Activated CD8-positive, alpha-beta memory T cell treated with anti-CD3 and anti-CD28 coated beads for 24 hours (primary cell): ENCODE data around the gene CACNA2D2.

Experiments used
- DNase-seq: peaks from one replicate; pipeline ENCODE4 v3.0.0-alpha.2; 2020

CACNA2D2 gene

GRCh38 chr3:50358911-50359759, 144.3 kb downstream of the CACNA2D2 start, which contains the start of gene TMEM115:
TSS of gene TMEM115 (minus strand) at chr3:50359521. CDS start at chr3:50359063, 458 bp downstream.
- peak; percentile 94 for DNase-seq

GRCh38 chr3:50358355-50358910, 145.0 kb downstream of the CACNA2D2 start:
- DNase-seq, result no peak

- DNase-seq, result no peak
Observed at GRCh38 chr3:50357481-50357880, 146.0 kb downstream of the CACNA2D2 start.

- DNase-seq, result no peak
Observed at GRCh38 chr3:50356553-50356952, 146.9 kb downstream of the CACNA2D2 start.

GRCh38 chr3:50355829-50356552, 147.4 kb downstream of the CACNA2D2 start:
- DNase-seq, result no peak

GRCh38 chr3:50354850-50355249, 148.6 kb downstream of the CACNA2D2 start:
- DNase-seq, result no peak

- no peak for DNase-seq
Observed at GRCh38 chr3:50354186-50354764, 149.2 kb downstream of the CACNA2D2 start.

- no peak for DNase-seq
Observed at GRCh38 chr3:50353245-50354004, 150.0 kb downstream of the CACNA2D2 start.

GRCh38 chr3:50352781-50353180, 150.7 kb downstream of the CACNA2D2 start:
- no peak for DNase-seq

GRCh38 chr3:50351323-50351697, 152.1 kb downstream of the CACNA2D2 start:
- DNase-seq, result no peak

- peak; percentile 100 for DNase-seq
Observed at GRCh38 chr3:50350527-50351322, 152.7 kb downstream of the CACNA2D2 start, which contains the start of the genes CYB561D2 and NPRL2. TSS of gene CYB561D2 (plus strand) at chr3:50350862. CDS start at chr3:50351434, 572 bp downstream. TSS of gene NPRL2 (minus strand) at chr3:50350775. CDS start at chr3:50350652, 123 bp downstream.

- DNase-seq, result no peak
Observed at GRCh38 chr3:50350213-50350526, 153.3 kb downstream of the CACNA2D2 start.

GRCh38 chr3:50347187-50347813, 156.1 kb downstream of the CACNA2D2 start:
- peak; percentile 86 for DNase-seq

GRCh38 chr3:50345586-50346234, 157.7 kb downstream of the CACNA2D2 start, which contains the start of gene ZMYND10:
TSS of gene ZMYND10 (minus strand) at chr3:50345732. CDS start at chr3:50345579, 153 bp downstream.
- peak; percentile 88 for DNase-seq

- DNase-seq, result no peak
Observed at GRCh38 chr3:50345008-50345407, 158.4 kb downstream of the CACNA2D2 start.

- DNase-seq, result no peak
Observed at GRCh38 chr3:50342813-50343633, 160.4 kb downstream of the CACNA2D2 start.

- DNase-seq, result no peak
Observed at GRCh38 chr3:50341996-50342650, 161.3 kb downstream of the CACNA2D2 start.

- DNase-seq, result peak; percentile 72
Observed at GRCh38 chr3:50341537-50341936, 161.9 kb downstream of the CACNA2D2 start.
